HG02852 (cell line): ENCODE measurements around the gene SMIM17.
"Not testable (repeated sequence)": the region's sequence is repeated elsewhere in the genome, so short reads cannot be mapped to it uniquely, and the experiment has no call there.

Experiments
- ATAC-seq: cut with Tn5 transposase; IDR thresholded peaks from one replicate; pipeline ENCODE4 v1.9.1; 2021; ENCODE audit warnings: mild to moderate bottlenecking, moderate library complexity; ENCODE audit not compliant: unreplicated experiment

Gene SMIM17

GRCh38 chr19:56654151-56654550 lies 11.2 kb downstream of the SMIM17 start:
- ATAC-seq, result no peak

- no peak for ATAC-seq
These were observed 17.6 kb downstream of the SMIM17 start for GRCh38 chr19:56660381-56661107.

GRCh38 chr19:56661248-56661647 lies 18.3 kb downstream of the SMIM17 start:
- ATAC-seq, result no peak

- ATAC-seq, result no peak
These were observed 21.1 kb downstream of the SMIM17 start for GRCh38 chr19:56663931-56664500.

GRCh38 chr19:56664511-56664910 lies 21.6 kb downstream of the SMIM17 start:
- ATAC-seq, result no peak

- no peak for ATAC-seq
These were observed 24.4 kb downstream of the SMIM17 start for GRCh38 chr19:56667311-56667870.

- ATAC-seq, result no peak
These were observed 25.7 kb downstream of the SMIM17 start for GRCh38 chr19:56668676-56669075.

GRCh38 chr19:56670401-56670960 lies 27.5 kb downstream of the SMIM17 start:
- no peak for ATAC-seq

GRCh38 chr19:56670961-56671612 lies 28.1 kb downstream of the SMIM17 start:
- ATAC-seq, result no peak

GRCh38 chr19:56671613-56671994 lies 28.6 kb downstream of the SMIM17 start, which contains the start of gene ZNF835:
ZNF835 (minus strand) TSS chr19:56671757; CDS start chr19:56665198, 6,559 bp downstream.
- ATAC-seq, result no peak

GRCh38 chr19:56672610-56673009 lies 29.7 kb downstream of the SMIM17 start:
- not testable (repeated sequence) for ATAC-seq

- ATAC-seq, result no peak
These were observed 35.2 kb downstream of the SMIM17 start for GRCh38 chr19:56678205-56678604.

- ATAC-seq, result no peak
These were observed 38.7 kb downstream of the SMIM17 start for GRCh38 chr19:56681702-56682101.

- ATAC-seq, result no peak
These were observed 40.2 kb downstream of the SMIM17 start for GRCh38 chr19:56683116-56683515.

- ATAC-seq, result no peak
These were observed 44.1 kb downstream of the SMIM17 start for GRCh38 chr19:56687031-56687430.

GRCh38 chr19:56689198-56689597 lies 46.2 kb downstream of the SMIM17 start:
- ATAC-seq, result no peak

GRCh38 chr19:56690670-56691069 lies 47.7 kb downstream of the SMIM17 start:
- no peak for ATAC-seq

GRCh38 chr19:56692206-56692895 lies 49.4 kb downstream of the SMIM17 start:
- ATAC-seq, result no peak

GRCh38 chr19:56699552-56699951 lies 56.6 kb downstream of the SMIM17 start:
- ATAC-seq, result no peak

- no peak for ATAC-seq
These were observed 58.9 kb downstream of the SMIM17 start for GRCh38 chr19:56701895-56702294.

GRCh38 chr19:56705939-56706338 lies 63.0 kb downstream of the SMIM17 start:
- no peak for ATAC-seq
